HG02571 (cell line): ENCODE results near the gene ZDHHC21.

ENCODE experiments used
- ATAC-seq: cut with Tn5 transposase; IDR thresholded peaks from one replicate; pipeline ENCODE4 v1.9.1; 2021; ENCODE audit warnings: mild to moderate bottlenecking, moderate library complexity; ENCODE audit not compliant: unreplicated experiment

ZDHHC21 gene

DNA sequence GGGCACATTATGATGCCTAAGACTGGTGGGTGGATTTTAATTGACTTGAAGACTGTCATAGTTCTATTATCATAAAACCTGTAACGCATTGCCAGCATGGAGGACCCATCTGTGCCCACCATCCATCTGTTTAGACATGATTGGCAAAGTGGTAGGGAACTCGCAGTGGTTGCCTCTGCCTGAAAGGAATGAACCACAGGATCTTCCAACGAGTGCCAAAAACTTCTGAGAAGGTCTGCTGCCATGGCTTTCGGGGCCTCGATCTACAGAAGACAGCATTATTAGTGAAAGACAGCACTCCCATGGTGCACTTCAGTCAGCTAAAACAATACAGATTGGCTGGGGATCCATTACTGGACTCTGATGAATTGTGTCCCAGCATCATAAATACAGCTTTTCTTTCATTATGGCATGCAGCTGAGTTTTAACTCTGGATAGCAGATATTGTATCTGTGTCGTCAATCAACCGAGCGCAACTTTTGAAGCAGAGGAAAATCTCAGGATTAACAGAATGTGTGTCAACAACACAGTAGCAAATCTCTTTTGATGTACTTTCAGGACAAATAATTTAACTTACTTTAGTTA lies 74.3 kb downstream of the ZDHHC21 start:
- no peak for ATAC-seq

DNA sequence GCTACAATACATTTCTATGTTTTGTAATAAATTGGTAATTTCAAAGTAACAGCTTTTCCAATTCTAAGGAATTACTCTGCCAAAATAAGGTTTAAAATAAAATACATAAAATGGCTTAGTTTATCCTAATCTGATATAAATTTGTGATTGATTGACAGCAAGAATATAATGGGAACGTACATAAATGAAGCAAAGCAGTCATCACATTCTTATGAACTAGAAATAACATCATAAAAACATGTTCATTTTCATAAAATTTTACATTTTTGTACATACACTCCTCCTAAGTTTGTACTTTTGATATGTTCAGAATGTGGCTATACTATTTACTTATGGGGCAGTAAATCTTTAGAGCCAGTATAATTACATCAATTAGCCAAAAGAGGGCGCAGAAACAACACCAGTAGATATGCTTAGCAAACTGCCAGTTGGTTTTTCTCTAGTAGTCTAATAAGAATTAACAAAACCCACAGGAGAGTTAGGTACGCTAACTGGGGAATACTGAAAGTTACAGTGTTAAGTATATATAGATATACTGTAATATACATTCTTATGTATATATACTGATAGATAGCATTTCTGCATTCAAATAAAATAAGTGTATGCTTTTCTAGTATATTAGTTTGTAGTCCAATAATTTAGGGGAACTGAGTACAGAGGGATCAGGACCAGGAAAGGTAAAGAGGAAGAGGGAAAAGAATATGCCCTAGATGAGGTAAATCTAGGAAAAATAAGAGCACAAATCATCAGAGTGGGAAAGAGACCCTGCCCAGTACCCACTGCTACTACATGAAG lies 76.8 kb downstream of the ZDHHC21 start:
- ATAC-seq = peak; percentile 87

DNA sequence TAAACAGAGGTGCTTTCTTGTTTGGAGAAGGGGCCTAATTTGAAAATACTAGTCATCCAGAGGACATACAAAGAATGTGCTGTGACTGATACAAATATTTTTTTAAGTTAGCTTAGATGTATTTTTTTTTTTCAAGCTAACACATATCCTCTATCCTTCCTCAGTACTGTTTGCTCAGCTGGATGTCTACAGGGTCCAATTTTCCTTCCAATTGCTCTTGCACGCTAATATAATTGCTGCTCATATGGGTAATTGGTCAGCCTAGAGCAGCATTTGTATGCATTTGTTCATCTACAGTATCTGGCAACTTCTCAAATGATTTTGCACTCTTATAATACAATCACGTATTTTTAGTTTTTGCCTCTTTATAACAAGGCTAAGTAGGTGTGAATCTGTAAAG lies 84.7 kb downstream of the ZDHHC21 start:
- ATAC-seq = no peak

DNA sequence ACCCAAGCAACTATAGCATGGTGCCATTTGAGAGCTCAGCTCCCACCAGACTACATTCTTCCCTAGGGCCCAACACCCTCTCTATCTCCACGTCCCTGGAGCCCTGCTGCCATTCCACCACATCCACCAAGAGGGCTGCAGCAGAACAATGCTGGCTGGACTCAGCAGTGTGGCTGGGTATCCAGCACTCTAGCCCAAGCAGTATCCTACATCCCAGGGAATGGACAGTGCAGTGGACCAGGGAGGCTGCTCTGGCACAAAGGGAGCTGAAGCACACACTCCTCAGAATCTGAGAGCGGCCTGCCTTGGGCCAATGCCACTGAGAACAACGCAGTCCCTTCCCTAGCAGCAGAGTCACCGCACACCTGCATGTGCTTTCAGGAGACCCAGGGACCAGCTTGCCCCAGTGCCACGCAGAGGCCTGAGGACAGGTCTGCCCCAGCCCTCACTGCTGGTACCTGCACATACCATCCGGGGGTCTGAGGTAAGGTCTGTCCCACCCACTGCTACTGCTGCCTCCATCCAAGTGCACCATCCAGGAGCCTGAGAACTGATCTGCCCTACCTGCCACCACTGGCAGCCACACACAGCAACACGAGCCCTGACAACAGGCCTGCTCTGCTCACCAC lies 95.9 kb downstream of the ZDHHC21 start:
- no peak for ATAC-seq

DNA sequence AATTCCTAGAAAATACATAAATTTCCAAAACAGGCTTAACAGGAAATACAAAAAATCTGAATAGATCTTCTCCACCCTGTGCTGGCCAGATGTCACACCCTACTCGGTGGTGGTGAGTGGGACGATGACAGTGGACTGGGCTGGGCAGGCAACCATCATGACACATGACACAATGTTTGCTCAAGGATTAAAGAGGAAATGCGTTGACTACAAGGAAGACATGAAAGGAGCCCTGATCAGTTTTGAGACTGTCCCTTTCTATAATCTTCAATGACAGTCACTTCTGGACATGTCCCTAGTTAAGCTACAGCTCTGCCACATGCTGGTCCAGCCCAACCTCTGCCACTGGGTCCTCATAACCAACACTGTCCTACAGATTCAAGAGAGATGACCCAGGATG lies 99.8 kb downstream of the ZDHHC21 start:
- no peak for ATAC-seq

DNA sequence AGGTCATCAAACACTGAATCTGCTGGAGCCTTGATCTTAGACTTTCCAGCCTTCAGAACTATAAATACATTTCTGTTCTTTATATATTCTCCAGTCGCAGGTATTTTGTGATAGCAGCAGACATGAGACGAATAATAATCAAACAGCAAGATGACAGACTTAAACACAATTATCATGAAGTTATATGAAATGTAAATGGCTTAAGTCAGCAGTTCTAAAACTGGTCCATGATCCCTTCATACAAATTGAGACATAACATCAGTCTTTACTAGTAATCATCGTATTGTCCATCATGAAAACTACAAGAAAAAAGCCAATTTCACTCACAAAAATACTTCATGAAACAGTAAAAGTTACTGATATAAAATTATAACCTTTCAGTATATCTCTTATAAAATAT lies 101.8 kb downstream of the ZDHHC21 start:
- no peak for ATAC-seq

DNA sequence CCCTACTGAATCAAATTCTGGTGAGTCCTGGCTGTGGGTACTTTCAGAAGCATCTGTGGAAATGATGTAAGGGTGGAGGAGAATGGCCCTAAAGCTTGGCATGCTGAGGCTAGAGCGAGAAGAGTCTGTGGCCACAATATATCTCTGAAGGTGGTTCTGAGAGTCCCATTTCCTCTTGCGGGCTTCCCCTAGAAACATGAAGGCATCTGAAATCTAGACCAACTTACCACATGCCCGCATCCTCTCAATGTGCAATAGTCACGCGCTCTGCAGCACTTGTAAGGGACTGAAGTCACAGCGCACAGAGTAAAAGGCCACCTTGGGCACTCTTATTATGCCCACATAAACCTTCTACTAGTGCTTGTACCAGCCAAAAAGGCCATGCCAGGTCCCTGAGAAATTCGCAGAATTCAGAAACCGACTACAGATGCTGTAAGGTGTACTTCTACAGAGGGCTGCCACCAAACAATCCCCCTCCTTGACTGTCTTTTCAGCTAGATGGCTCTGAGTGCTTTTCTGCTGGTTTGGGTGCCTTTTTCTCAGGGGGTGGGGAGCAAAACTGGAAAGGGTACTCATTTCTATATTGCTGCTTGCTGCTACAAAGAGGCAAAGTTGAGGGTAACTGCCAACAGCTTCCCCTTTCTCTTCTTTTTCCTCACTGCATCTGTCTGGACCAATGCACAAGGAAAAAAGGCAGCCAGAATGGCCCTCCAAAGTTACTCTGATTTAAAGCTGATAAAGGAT lies 107.3 kb downstream of the ZDHHC21 start:
- peak; percentile 99 for ATAC-seq

DNA sequence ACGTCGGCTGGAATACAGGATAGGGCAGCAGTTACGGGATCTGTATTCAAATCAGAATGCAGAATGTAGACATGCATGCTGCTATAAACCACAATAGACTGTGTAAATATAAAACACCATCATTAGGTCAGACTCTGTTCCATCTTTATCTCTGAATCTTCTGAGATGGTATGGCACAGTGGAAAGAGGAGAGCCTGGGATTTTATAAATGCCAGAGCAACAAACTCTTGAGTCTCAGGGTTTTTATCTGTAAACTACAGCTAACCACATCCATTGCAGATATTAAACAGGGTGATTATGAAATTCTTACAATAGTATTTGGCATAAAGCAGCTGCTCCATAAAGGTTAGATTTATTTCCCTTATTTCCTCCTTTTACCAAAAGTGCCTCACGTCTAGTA lies 108.7 kb downstream of the ZDHHC21 start:
- no peak for ATAC-seq

DNA sequence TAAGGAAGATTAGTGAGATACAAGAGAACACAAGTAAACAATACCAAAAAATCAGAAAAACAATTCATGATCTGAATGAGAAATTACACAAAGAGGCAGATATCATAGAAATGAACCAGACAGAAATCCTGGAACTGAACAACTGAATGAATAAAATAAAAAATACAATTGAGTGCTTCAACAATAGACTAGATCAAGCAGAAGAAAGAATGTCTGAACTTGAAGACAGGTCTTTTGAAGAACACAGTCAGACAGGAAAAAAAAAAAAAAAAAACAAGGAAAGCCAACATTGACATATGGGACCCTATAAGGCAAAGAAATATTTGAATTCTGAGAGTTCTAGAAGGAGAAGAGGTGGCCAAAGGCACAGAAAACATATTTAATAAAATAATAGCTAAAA lies 115.2 kb downstream of the ZDHHC21 start:
- no peak for ATAC-seq

DNA sequence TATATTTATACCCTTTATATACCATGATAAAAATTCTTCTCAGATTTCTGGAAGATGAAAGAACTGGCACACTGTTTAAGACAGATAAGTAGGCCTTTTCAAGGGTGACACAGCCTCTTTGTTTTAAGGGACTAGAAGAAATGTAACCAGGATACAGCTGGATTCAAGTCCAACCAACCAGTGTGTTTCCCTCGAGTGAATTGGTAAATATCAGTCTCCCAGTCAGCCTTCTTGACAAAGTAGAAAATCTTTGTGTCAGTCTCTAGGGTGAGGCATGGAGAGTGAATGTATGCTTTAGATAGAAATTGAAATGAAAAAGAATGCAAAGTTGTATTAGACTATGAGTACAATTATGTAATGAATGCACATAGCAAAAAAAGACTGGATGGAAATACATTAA lies 119.1 kb downstream of the ZDHHC21 start:
- ATAC-seq = no peak

DNA sequence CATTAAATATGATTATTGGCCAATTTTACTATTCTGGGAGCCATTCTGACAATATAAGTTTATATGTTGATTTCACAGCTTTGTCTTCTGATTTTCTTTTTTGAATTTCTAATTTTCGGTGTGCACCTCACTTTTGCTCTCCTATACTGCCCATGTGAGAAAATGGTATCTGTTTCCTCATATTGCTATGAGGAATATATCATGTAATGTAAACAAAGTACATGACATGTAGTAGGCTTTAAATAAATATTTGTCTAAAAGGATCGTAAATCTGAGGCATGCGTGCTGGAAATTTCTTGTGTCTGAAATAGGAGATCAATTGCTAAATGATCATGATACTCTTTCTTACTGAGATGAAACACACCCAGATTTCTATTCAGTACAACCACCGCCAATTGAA lies 119.9 kb downstream of the ZDHHC21 start:
- ATAC-seq = no peak

DNA sequence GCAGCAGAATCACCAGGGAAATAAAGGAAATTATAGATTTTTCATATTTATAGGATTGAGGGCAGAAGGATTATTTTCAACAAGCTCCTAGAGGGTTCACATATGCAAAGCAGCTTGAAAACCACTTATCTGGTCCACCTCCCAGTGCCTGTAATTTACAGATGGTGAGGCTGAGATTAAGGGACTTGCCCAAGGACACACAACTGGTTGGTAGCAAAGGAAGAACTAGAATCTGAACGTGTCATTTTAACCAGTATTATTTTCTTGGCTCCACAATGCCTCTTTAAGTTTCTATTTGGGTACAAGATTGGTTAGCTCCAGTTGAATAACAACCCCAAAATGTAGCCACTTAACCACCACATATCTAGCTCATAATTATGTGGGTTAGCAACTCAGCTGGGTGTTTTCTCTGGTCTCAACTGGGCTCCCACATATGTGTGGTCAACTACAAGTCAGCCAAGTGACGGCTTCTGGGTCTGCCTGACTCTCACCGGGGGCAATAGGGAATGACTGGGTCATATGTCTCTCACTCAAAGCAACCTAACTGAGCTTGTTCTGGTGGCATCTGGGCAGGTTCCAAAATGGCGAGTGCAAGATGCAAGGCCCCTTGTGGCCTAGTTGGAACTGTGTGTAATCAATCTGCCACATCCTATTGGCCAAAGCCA lies 127.7 kb downstream of the ZDHHC21 start:
- ATAC-seq = no peak

DNA sequence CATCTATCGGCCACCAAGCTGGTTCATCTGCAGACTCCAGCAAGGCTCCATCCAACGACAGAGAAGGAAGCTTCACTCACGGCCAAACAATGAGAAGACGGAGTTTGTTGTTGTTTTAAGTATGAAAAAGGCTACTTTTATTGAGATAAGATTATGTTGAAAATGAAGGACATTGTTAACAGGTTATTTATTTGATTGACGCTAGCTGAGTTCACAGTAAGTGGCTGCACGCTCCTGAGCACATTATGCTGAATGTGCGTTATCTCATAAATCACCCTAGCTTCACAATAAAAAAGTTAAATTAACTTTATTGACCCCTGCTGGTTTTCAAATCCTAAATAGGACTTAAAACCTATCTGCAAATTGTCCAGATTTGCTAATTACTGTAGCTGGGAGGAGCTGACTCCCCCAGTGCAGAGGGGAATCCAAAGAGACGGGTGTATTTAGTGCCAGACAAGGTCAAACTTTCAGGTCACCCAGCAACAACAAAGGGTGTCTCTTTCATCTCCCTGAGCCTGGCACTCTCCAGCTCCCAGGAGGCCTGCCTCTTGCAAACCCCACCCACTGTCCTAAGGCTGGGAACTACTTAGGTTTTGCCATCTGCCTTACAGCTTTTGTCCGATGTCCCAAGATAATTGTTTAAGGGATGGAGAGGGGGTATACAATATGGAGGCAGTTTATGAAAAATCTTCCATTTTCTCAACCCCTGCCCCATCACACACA lies 129.2 kb downstream of the ZDHHC21 start:
- no peak for ATAC-seq

DNA sequence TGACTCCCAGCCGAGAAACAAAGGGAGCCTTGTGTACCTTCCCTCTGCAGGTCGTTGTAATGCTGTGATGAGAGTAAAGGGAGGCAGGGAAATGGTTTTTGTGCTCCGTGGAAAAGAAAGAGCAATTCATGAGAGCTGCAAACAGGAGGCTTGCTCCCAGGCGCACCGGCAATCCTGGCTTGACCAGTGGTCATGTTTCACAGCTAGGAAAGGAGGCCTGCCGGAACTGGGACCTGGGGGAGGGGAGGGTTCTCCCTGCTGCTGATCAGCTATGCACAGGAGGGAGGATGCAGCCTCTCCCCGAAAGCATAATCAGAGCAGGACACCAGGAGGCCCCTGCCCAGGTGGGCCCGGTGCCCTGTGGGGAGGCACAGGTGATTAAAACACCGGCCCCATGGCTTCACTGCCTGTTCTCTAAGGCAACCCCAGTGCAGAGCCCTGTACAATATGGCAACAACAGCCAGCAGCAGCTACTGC lies 131.3 kb downstream of the ZDHHC21 start:
- no peak for ATAC-seq
